ENCODE data around the gene PLEKHA8.

DNA sequence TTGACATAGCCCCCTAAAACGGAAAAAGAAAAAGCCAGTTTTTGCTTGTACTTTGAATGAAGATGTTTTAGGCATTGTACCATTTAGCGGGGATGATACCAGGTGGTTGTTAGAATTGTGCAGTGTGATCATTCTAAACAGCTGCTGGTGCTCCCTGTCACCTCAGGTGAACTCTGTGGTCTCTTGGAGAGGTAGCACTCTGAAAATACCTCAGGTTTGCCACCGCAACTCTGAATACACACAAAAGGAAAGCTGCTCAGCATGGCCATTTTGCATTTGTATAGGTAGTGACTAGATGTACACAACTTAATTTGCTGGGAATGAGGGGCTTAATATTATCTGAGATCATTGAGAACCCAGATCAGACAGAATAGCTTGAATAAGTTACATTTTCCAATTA, 52.6 kb downstream of the PLEKHA8 start:
- TF ChIP-seq POLR2AphosphoS5 (IDR thresholded peaks at IDR 0.05) = no peak
- TF ChIP-seq, protein P1, sequence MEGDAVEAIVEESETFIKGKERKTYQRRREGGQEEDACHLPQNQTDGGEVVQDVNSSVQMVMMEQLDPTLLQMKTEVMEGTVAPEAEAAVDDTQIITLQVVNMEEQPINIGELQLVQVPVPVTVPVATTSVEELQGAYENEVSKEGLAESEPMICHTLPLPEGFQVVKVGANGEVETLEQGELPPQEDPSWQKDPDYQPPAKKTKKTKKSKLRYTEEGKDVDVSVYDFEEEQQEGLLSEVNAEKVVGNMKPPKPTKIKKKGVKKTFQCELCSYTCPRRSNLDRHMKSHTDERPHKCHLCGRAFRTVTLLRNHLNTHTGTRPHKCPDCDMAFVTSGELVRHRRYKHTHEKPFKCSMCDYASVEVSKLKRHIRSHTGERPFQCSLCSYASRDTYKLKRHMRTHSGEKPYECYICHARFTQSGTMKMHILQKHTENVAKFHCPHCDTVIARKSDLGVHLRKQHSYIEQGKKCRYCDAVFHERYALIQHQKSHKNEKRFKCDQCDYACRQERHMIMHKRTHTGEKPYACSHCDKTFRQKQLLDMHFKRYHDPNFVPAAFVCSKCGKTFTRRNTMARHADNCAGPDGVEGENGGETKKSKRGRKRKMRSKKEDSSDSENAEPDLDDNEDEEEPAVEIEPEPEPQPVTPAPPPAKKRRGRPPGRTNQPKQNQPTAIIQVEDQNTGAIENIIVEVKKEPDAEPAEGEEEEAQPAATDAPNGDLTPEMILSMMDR (IDR thresholded peaks at IDR 0.05) = no peak
- no peak for TF ChIP-seq EP300 (IDR thresholded peaks at IDR 0.05; ENCODE audit: low read depth)

Measured in transverse colon (tissue), 4 donors.